HG03342 (cell line): Measurements from ENCODE around the gene KRTAP10-1.
"Not testable (repeated sequence)": the region's sequence is repeated elsewhere in the genome, so short reads cannot be mapped to it uniquely, and the experiment has no call there.

Source experiments
- ATAC-seq: cut with Tn5 transposase; IDR thresholded peaks from one replicate; pipeline ENCODE4 v1.9.1; 2021; ENCODE audit warnings: mild to moderate bottlenecking, moderate library complexity; ENCODE audit not compliant: unreplicated experiment

The KRTAP10-1 gene

GRCh38 chr21:44571296-44571695 lies 31.3 kb upstream of the KRTAP10-1 start:
- ATAC-seq, result no peak

GRCh38 chr21:44569861-44570517 lies 30.0 kb upstream of the KRTAP10-1 start:
- ATAC-seq, result no peak

GRCh38 chr21:44568667-44569556 lies 28.9 kb upstream of the KRTAP10-1 start:
- no peak for ATAC-seq

GRCh38 chr21:44568261-44568660 lies 28.3 kb upstream of the KRTAP10-1 start:
- ATAC-seq, result no peak

- no peak for ATAC-seq
Observed at GRCh38 chr21:44567481-44568171, 27.6 kb upstream of the KRTAP10-1 start.

GRCh38 chr21:44566403-44566802 lies 26.4 kb upstream of the KRTAP10-1 start:
- ATAC-seq, result no peak

- no peak for ATAC-seq
Observed at GRCh38 chr21:44564886-44565598, 25.0 kb upstream of the KRTAP10-1 start.

GRCh38 chr21:44564099-44564498 lies 24.1 kb upstream of the KRTAP10-1 start:
- no peak for ATAC-seq

GRCh38 chr21:44558695-44559094 lies 18.7 kb upstream of the KRTAP10-1 start, which contains the start of gene KRTAP10-3:
Gene KRTAP10-3 (minus strand): TSS chr21:44558795. CDS start chr21:44558715, 80 bp downstream.
- ATAC-seq, result no peak

GRCh38 chr21:44558329-44558675 lies 18.3 kb upstream of the KRTAP10-1 start:
- not testable (repeated sequence) for ATAC-seq

- no peak for ATAC-seq
Observed at GRCh38 chr21:44557491-44558328, 17.7 kb upstream of the KRTAP10-1 start.

GRCh38 chr21:44556879-44557278 lies 16.9 kb upstream of the KRTAP10-1 start:
- ATAC-seq, result no peak

- ATAC-seq, result no peak
Observed at GRCh38 chr21:44555200-44555875, 15.3 kb upstream of the KRTAP10-1 start.

GRCh38 chr21:44552681-44553080 lies 12.7 kb upstream of the KRTAP10-1 start:
- no peak for ATAC-seq

- no peak for ATAC-seq
Observed at GRCh38 chr21:44552136-44552535, 12.1 kb upstream of the KRTAP10-1 start.

- no peak for ATAC-seq
Observed at GRCh38 chr21:44551340-44551961, 11.5 kb upstream of the KRTAP10-1 start, which contains the start of gene KRTAP10-2. Gene KRTAP10-2 (minus strand): TSS chr21:44551505. CDS start chr21:44551458, 47 bp downstream.

GRCh38 chr21:44550807-44551206 lies 10.8 kb upstream of the KRTAP10-1 start:
- no peak for ATAC-seq

GRCh38 chr21:44550285-44550684 lies 10.3 kb upstream of the KRTAP10-1 start:
- not testable (repeated sequence) for ATAC-seq
